Measurements from ENCODE around the gene RPUSD1. TPM values are rescaled to one million over a fixed set of nuclear protein-coding genes. Genes with fewer than 3 reads are reported as not detected.
A peak's percentile ranks its signal among the peaks of the same experiment; 100 is the strongest.
"Not testable (repeated sequence)": the region's sequence is repeated elsewhere in the genome, so short reads cannot be mapped to it uniquely, and the experiment has no call there.

The RPUSD1 gene
- total RNA-seq, 1 donor from 2014 or later: 16.3 TPM

DNA sequence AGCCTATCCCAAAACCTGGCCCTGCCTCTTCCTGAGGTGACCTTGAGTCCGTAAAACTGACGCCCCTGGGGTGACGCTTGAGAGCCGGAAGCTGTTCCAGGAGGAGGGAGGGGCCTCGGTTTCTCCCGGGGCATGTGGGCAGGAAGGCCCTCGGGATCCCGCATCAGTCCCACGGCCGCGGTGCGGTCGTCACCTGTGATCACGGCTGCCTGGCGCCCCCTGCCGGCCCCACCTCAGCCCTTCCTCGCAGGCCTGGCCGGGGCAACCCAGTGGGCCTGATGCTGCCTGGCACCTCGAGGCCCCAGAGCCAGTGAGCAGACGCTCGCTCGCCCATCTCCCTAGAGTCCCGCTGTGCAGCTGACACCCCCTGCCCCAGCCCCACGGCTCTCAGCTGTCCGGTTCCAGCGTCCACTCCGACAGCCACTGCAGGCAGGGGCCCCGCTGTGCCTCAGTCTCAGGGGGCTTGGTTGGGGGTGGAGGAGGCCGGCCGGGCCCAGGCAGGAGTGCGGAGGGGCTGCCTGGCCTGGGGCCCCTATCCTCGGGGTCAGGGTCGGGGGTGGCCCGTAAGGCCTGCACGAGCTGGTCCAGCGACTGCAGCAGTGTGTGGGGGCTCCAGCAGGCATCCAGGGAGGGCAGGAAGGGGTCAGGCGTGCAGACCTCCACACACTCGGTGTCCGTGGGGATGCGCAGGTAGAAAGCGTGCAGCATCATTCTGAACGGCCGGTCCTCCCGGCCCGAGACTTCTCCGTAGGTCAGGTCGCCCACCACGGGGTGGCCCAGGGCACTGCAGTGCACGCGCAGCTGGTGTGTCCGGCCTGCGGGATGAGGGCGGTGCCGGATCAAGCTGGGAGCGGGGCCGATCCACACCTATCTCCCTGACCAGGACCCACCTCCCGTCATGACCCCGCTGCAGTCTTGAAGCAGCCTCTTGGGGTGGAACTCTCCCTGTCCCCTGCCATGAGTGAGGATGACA is 2.3 kb downstream of the RPUSD1 start:
- DNase-seq (ENCODE audit: low read depth in 2 of 2): peak; percentile 61 to 75

DNA sequence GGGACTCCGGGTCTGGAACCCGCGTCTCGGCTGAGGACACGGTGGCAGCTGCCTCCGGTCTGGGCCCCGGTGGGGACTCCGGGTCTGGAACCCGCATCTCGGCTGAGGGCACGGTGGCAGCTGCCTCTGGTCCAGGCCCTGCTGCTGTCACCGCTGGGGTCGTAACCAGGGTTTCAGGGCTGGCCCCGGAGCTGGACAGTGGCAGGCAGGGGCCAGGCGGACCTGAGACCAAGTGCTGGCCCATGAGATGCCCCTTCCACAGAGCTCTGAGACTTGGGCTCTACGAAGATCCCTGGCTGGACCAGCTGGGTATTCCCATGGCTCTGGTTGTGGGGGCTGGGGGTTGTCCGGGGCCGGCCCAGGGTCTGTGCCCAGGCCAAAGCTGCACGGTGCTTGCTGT is 3.8 kb downstream of the RPUSD1 start:
- no peak for DNase-seq (ENCODE audit: low read depth in 2 of 2)

DNA sequence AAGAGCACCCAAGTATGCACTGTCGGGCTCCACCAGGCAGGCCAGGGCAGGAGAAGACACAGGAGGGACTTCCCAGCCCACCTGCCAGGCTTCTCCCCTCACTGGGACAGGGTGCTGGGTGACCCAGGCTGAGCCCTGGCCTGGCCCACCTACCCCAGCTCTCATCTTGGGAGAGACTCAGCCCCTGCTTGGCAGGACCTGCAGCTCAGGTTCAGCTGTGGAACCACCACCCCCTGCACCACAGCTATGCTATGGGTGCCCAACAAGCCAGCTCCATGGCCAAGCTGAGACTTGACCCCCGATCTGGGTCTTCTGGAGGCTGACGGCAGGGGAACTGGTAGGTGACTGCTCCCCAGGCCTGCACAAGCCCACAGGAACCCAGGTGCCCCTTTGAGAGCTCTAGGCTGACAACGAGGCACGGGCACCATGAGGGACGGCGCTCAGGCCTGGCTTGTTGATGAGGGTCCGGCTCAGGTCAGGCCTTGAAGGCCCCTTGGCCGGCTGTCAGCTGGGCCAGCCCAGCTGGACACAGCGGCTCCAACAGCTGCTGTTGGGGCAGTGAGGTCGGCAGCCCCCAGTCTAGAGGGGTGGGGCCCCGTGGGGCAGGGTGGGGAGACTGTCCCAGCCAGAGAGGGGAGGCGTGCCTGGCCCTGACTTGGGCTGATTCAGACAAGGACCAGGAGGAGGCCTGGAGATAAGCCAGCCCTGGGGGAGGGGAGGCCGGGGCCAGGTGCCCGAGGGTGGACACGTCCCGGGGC is 4.6 kb downstream of the RPUSD1 start:
- DNase-seq (ENCODE audit: low read depth in 2 of 2): no peak

DNA sequence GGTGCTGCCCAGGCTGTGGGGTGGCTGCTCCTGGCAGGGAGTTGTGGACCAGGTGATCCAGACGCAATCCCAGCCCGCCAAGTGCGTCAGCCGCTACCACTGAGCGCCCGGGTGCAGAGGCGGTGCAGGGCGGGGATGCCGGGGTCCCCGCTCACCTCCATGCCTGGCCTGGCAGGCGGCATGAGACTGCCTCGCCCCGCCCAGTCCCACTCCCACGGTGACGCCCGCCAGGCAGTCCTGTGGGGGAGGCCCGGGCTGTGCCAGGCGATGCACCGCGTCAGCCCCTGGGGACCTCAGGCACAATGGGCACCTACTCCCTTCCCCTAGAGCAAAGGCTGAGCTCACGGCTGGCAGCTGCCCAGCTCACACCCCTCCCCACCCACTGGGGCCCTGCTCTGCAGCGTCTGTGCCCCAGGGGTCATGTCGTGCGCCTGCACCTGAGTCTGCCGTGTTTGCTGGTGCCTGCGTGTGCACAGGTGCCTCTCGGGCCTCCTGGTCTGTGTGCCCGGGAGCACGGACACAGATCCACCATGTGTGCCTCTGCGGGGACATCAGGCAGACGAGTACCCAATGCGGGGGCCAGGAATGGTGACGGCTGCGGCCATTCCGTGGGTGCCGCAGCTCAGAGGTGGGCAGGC is 5.3 kb downstream of the RPUSD1 start:
- DNase-seq (ENCODE audit: low read depth in 2 of 2): no peak

DNA sequence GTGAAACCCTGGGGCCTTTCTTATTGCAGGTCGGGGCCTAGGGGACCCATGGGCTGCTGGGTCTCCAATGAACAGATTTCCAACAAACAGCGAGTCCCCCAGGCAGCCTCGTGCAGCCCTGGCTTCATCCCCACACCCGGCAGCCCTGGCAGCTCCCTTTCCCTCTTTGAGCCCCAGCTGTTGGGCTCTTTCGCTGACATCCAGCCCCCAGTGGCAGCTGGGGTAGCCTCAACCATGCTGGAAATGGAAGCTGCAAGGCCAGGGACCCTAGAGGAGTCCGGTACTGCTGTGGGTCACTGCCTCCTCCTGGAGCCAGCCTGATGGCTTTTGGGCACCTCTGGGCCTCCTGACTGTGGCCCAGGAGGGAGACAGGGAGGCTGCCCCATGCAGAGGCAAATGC is 5.9 kb downstream of the RPUSD1 start:
- DNase-seq (ENCODE audit: low read depth in 2 of 2): no peak

DNA sequence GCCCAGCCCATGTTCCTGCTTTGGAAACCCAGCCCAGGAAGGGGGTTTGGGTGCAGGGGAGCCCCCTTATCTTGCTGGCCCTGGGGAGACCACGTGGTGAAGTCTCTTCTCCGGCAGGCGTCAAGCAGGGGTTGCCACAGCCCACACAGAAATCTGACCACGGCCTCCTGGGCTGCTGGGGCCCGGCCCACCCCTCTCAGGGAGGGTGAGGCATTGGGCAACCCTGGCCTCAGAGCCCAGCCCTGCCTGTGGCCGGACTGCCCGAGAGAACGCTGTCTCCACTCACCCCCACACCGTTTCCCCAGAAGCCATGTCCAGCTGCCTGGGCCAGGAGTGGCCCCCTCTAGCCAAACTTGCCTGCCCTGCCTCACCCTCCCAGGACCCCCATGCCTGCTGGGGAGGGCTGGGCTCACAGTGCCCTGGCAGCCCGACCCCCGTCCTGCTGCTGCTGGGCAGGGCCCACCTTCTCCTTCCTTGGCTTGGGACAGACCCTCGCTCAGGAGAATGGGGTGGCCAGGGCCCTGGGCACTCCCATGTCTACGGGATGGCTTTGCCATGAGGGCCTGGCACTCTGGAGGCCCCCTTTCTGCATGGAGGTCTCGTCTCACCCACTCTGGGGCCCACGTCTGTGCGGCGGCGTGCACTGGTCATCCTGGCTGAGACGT is 6.7 kb downstream of the RPUSD1 start:
- no peak for DNase-seq (ENCODE audit: low read depth in 2 of 2)

DNA sequence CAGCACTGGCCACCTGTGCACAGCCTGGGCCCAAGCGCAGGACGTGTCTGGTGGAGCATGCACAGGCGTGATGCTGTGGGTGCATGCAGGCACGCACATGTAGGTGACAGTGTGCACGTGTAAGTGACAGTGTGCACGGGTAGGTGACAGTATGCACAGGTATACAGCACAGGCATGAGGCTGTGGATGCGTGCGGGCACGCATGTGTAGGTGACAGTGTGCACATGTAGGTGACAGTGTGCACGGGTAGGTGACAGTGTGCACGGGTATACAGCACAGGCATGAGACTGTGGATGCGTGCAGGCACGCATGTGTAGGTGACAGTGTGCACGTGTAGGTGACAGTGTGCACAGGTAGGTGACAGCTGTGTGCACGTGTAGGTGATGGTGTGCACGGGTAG is 7.9 kb downstream of the RPUSD1 start:
- no peak for DNase-seq (ENCODE audit: low read depth in 2 of 2)

DNA sequence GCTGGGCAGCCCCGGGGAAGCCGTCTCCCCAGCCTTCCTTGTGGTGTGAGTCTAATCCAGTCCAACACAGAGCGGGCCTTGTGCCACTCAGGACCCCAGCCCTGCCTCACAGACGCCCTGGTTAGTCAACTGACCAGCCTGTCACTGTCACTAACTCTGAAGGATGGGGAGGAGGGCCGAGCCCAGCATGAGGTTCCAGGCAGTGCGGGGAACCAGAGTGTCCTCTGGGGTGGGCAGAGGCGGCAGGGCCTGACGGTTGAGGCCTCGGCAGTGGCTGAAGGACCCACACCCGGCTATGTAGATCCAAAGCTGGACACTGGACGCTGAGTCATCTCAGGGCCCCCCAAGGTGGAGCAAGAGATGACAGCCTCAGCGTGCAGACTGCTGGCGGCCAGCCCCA is 8.6 kb downstream of the RPUSD1 start:
- DNase-seq (ENCODE audit: low read depth in 2 of 2): no peak

DNA sequence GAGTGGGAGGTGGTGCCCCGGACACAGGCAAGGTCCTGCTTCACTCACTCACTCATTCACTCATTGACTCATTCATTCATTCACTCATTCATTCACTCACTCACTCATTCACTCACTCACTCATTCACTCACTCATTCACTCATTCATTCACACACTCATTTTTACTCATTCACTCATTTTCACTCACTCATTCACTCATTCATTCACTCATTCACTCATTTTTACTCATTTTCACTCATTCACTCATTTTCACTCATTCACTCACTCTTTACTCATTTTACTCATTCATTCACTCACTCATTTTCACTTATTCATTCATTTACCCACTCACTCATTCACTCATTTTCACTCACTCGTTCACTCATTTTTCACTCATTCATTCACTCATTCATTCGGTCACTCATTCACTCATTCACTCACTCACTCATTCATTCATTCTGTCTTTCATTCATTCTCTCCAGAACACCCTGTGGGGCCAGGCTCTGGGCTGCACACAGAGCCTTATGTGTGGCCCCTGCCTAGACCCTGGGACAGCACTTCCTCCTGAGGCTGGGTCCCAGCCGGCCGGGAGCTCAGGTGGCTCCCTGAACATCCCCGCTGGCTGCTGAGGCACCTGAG is 9.2 kb downstream of the RPUSD1 start:
- no peak for DNase-seq (ENCODE audit: low read depth in 2 of 2)

DNA sequence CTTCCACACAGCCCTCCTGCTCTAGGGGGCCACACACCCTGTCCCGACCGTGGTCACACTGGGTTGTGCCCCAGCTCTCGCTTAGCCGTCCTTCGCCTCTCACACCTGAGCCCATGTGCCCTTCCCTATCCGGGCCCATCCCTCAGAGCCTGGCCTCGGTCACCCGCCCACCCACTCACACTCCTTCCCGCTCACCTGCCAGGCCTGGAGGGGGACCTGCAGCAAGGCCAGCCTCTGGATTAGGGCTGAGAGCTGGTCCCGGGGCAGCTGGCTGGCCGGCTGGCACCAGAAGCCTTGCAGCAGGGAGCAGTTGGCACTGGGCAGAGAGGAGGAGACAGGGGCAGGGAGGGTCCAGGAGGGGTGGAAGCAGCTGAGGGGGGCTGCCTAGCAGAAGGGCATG is 9.7 kb downstream of the RPUSD1 start:
- DNase-seq (ENCODE audit: low read depth in 2 of 2): no peak

DNA sequence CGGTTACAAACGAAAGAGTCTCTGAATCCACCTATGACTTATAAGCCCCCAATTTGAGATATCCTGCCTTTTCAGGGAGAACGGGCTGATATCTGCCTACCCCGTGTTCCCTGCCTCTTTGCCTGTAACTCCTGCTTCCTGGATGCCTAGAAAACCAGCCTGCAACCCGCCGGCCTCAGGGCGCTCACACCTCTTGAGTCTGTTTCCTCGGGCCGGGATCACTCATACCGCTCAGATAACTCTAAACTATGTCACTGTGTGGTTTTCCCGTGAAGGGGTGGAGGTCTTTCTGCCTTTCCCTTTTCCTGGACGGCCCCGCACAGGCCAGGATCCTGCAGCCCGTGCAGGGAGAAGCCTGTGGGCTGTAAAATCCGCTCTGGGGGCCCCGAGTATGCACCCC is 10.4 kb downstream of the RPUSD1 start:
- no peak for DNase-seq (ENCODE audit: low read depth in 2 of 2)

DNA sequence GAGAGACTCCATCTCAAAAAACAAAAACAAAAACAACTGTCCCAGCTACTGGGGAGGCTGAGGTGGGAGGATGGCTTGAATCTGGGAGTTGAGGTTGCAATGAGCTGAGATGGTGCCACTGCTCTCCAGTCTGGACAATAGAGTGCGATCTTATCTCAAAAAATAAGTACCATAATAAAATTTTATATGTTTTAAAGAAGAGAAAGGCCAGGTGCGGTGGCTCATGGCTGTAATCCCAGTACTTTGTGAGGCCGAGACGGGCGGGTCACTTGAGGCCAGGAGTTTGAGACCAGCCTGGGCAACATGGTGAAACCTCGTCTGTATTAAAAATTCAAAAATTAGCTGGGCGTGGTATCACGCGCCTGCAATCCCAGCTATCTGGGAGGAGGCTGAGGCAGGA is 11.4 kb downstream of the RPUSD1 start:
- no peak for DNase-seq (ENCODE audit: low read depth in 2 of 2)

DNA sequence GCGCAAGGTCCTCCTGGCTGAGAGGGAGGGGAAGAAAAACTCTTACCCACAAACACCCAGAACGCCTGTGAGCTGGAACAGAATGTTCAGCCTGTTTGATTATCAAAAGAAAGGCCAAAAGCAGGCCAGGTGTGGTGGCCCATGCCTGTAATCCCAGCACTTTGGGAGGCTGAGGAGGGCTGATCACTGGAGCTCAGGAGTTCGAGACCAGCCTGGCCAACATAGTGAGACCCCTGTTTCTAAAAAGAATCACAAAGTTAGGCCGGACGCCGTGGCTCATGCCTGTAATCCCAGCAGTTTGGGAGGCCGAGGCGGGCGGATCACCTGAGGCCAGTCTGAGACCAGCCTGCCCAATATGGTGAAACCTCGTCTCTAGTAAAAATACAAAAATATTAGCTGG is 11.9 kb downstream of the RPUSD1 start:
- DNase-seq (ENCODE audit: low read depth in 2 of 2): not testable (repeated sequence)

DNA sequence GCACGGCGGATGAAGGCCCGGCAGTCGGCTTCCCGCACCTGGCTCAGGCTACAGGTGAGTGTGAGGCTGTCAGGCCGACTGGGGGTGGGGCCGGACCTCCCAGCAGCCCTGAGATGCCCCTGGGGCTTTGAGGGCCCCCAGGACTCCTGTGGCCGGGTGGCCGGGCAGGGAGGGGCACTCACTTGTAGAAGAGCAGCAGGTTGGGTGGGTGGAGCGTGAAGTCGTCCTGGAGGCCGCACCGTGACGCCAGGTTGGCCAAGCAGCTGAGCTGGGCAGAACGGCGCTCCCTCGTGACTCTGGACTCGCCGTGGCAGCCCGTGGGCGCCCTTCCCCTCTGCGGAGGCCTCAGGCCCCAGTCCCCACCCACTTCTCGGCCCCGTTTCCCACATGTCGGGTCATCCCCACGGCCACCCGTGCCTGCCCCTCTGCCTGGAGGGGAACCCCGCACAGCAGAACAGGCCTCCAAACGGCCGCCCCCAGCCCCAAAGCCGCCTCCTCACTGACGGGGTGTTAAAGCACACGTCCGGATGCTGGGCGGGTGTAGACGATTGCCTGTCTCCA is 12.9 kb downstream of the RPUSD1 start:
- no peak for DNase-seq (ENCODE audit: low read depth in 2 of 2)

DNA sequence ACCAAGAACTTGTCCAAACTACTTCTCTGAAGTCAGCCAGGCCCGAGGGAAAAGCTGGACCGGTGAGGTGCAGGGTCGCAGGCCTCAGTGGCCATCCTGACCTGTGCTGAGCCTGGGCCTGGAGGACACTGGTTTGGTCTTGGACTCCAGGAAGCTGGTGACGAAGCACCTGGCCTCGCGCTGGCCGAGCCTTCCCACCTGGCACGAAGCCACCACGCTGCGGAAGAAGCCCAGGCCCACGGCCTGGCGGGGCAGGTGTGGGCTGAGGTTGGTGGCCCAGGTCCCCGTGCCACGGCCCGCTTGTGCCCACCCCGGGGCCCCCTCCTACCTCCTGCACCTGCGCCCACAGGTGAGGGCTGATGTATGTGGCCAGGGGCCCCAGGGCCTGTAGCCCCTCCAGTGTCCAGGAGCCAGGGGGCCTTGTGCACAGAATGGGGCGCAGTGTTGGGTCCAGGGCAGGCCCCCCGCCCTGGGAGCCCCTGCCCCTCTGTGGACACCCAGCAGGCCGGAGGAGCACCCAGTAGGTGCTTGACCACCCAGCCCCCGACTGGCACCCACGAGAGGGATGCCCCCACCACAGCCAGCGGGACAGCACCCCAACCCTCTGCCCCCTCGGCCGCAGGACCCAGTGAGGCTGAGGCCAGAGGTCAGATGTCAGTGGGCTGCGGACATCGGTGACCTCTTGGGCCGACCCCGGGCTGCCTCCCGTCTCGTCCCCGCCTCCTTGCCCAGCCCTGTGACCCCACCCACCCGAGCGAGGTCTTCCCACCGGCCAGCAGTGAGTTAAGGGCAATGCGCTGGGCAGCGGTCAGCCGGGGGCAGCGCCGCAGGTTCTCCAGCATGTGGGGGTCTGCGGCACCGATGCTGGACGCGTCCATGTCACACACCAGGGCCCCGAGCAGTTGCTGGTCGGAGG is 13.8 kb downstream of the RPUSD1 start:
- DNase-seq (ENCODE audit: low read depth in 2 of 2): no peak

DNA sequence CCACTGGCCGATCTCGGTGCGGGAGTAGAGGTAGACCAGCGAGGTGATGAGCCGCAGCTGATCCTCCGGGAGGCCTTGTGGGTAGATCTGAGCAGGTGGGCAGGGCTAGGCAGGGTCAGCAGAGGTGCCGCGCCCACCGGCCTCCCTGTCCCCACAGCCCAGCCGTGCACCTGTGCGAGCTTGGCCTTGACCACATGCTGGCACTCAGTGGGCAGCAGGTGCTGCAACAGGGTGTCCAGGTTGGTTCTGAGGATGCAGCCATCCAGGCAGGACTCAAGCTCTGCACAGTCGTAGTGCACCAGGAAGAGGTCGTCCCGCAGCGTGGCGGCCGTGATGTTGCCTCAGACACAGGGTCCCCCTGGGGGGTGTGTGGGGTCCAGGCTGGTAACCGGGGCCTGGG is 15.2 kb downstream of the RPUSD1 start:
- no peak for DNase-seq (ENCODE audit: low read depth in 2 of 2)

DNA sequence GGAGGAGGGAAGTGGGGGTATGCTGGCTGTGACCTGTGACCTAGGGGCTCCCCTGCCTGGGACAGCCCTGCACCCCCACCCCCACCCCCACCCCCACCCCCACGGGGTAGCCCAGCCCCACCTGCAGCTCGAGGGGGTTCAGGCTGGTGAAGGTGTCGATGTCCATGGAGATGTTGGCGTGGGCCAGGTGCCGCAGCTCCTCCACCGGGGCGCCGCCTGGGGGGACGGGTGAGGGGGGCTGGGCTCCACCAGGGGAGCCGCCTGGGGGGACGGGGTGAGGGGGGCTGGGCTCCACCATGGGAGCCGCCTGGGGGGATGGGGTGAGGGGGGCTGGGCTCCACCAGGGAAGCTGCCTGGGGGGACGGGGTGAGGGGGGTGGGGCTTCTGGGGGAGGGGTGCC is 17.8 kb downstream of the RPUSD1 start:
- no peak for DNase-seq (ENCODE audit: low read depth in 2 of 2)

DNA sequence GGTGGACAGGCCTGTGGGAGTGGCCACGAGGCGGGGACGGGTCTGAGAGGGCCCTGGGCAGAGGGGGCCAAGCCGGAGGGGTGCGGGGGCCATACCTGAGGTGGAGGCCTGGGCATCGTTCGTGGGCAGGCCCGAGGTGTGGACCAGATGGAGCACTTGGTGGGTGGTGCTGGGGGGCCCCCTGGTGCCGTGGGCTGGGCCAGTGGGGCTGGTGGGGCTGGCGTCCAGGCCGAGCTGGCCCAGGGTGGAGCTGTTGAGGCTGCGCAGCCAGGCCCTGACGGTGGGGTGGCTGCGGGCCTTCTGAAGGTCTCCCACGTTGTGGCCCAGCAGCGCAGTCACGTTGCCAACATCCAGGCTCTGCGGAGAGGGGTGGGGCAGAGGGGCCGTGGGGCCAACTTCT is 18.2 kb downstream of the RPUSD1 start:
- no peak for DNase-seq (ENCODE audit: low read depth in 2 of 2)

DNA sequence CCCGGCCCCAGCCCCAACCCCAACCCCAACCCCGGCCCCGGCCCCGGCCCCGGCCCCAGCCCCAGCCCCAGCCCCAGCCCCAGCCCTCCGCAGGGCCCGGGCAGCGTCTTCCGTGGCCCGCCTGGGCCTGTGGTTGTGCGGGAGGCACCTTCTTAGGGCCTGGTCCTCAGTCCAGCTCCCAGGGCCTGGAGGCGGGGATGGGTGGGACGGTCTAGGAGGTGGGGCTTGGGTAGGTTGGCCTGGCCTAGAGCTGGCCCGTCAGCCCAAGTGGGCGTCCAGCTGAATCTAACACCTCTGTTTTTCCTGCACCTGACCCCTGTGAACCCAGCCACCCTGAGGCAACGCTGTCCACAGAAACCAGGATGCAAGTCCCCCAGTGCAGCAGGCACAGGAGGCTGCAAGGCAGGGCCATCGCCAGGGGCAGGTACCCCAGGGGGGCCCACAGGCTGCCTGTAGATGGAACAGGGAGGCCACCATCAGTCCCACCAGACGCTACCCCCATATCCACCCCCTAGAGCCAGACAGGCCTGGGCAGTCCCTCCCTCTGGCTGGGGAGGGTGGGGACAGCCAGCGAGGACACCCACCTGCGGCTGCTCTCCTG is 18.9 kb downstream of the RPUSD1 start:
- no peak for DNase-seq (ENCODE audit: low read depth in 2 of 2)
